H1 (cell line): ENCODE measurements around the gene CDC42EP3. TPM values are rescaled to one million over a fixed set of nuclear protein-coding genes. Genes with fewer than 3 reads are reported as not detected.
A peak's percentile ranks its signal among the peaks of the same experiment; 100 is the strongest.

Experiments used
- CTCF ChIA-PET: fragments of 300-600 bp; sonication (Branson Sonifier 250); formaldehyde crosslinking; loops from one replicate; lab custom pipeline; 2021; ENCODE audit not compliant: partially characterized antibody; lab: Charles Lee
- POLR2A ChIA-PET: fragments of 300-600 bp; sonication (Branson Sonifier 250); formaldehyde crosslinking; loops from one replicate; lab custom pipeline; 2021; ENCODE audit warnings: inconsistent platforms; ENCODE audit not compliant: partially characterized antibody; lab: Charles Lee
- DNase-seq, 2 experiments: peaks; one replicate each; pipeline versions ENCODE4 v3.0.0 to v3.0.0-alpha.2; 2010 to 2022; ENCODE audit warnings: low spot score in 2 of 2, low read depth in 1 of 2, mixed read lengths in 1 of 2
- FAIRE-seq: peaks from 2 replicates; lab custom pipeline; 2011; peaks lifted over from hg19 to GRCh38; lab: Jason Lieb, UNC
- H2AFZ ChIP-seq: 2 replicates; pipeline ENCODE4 v1.8.1; 2012; ENCODE audit warnings: low read length, inconsistent platforms
- H2AK5ac ChIP-seq: 2 replicates; pipeline ENCODE4 v1.6.1; 2013; ENCODE audit warnings: low read depth, low read length
- H2BK120ac ChIP-seq: replicated peaks from 2 replicates; pipeline ENCODE3; 2013; ENCODE audit warnings: low read depth, low read length, inconsistent platforms
- H2BK12ac ChIP-seq: 2 replicates; pipeline ENCODE4 v1.6.1; 2013; ENCODE audit warnings: low read depth, low read length
- H2BK15ac ChIP-seq: 2 replicates; pipeline ENCODE4 v1.6.1; 2013; ENCODE audit warnings: low read length
- H2BK20ac ChIP-seq: 2 replicates; pipeline ENCODE4 v1.6.1; 2013; ENCODE audit warnings: low read length
- H2BK5ac ChIP-seq: 2 replicates; pipeline ENCODE4 v1.6.1; 2013; ENCODE audit warnings: low read depth, low read length
- H3K14ac ChIP-seq: 2 replicates; pipeline ENCODE4 v1.6.1; 2013; ENCODE audit warnings: inconsistent platforms; ENCODE audit not compliant: insufficient read length
- H3K18ac ChIP-seq: 2 replicates; pipeline ENCODE4 v1.6.1; 2013; ENCODE audit warnings: low read length; ENCODE audit errors: extremely low read depth
- H3K23ac ChIP-seq: 2 replicates; pipeline ENCODE4 v1.6.1; 2013; ENCODE audit warnings: inconsistent platforms; ENCODE audit not compliant: insufficient read length
- H3K23me2 ChIP-seq: 2 replicates; pipeline ENCODE4 v1.6.1; 2013; ENCODE audit warnings: low read depth, low read length
- H3K27ac ChIP-seq: 2 replicates; pipeline ENCODE4 v1.6.1; 2011; ENCODE audit warnings: low read depth, low read length, inconsistent platforms
- H3K27me3 ChIP-seq, 4 experiments: replicated peaks in 1 of 4; 1 replicate in 1 of 4; 2 replicates in 3 of 4; pipeline versions ENCODE4 v1.6.1 to v1.8.1; 2011 to 2013; ENCODE audit warnings: low read length in 3 of 4, mild to moderate bottlenecking in 3 of 4, inconsistent platforms in 2 of 4, mixed read lengths in 2 of 4, moderate library complexity in 1 of 4; ENCODE audit not compliant: control insufficient read depth in 3 of 4, insufficient read depth in 3 of 4; ENCODE audit errors: extremely low read depth in 1 of 4
- H3K36me3 ChIP-seq, 4 experiments: 2 replicates each; pipeline versions ENCODE4 v1.6.1 to v1.8.1; 2011 to 2013; ENCODE audit warnings: mild to moderate bottlenecking in 4 of 4, low read length in 3 of 4, moderate library complexity in 2 of 4, control low read depth in 1 of 4, inconsistent platforms in 1 of 4; ENCODE audit not compliant: insufficient read depth in 4 of 4, control insufficient read depth in 2 of 4
- H3K4ac ChIP-seq: replicated peaks from 2 replicates; pipeline ENCODE3; 2013; ENCODE audit warnings: low read length, low read depth, mixed read lengths, inconsistent platforms; ENCODE audit not compliant: insufficient read length
- H3K4me1 ChIP-seq, 4 experiments: replicated peaks in 1 of 4; 1 replicate in 1 of 4; 2 replicates in 3 of 4; pipeline versions ENCODE4 v1.6.1 to v1.8.1; 2011 to 2013; ENCODE audit warnings: low read length in 3 of 4, inconsistent platforms in 2 of 4, mixed read lengths in 1 of 4; ENCODE audit not compliant: insufficient read depth in 4 of 4, control insufficient read depth in 3 of 4
- H3K4me2 ChIP-seq, 2 experiments: 2 replicates each; pipeline versions ENCODE4 v1.6.1 to v1.8.1; 2011 to 2013; ENCODE audit warnings: low read depth in 2 of 2, low read length in 2 of 2, control low read depth in 1 of 2, inconsistent platforms in 1 of 2, mild to moderate bottlenecking in 1 of 2; ENCODE audit not compliant: insufficient read depth in 1 of 2
- H3K4me3 ChIP-seq, 4 experiments: fragments of 200-600, 300-600 bp in 1 of 4; sonication (generic), shearing (Covaris generic), sonication (Bioruptor Twin) in 1 of 4; 2 replicates each; pipeline versions ENCODE4 v1.5.1 to v1.8.1; 2011 to 2016; ENCODE audit warnings: low read length in 4 of 4, low read depth in 3 of 4, control low read depth in 2 of 4, inconsistent platforms in 2 of 4, mild to moderate bottlenecking in 2 of 4, mixed read lengths in 1 of 4, moderate library complexity in 1 of 4; ENCODE audit not compliant: insufficient read depth in 2 of 4; ENCODE audit errors: extremely low read depth in 1 of 4
- H3K56ac ChIP-seq: replicated peaks from 2 replicates; pipeline ENCODE3; 2013; ENCODE audit warnings: low read depth, mild to moderate bottlenecking, mixed read lengths, low read length, inconsistent platforms; ENCODE audit not compliant: insufficient read length
- H3K79me1 ChIP-seq: 2 replicates; pipeline ENCODE4 v1.6.1; 2013; ENCODE audit warnings: low read depth, low read length, control low read depth
- H3K79me2 ChIP-seq, 2 experiments: 2 replicates each; pipeline versions ENCODE4 v1.6.1 to v1.8.1; 2012 to 2013; ENCODE audit warnings: low read length in 2 of 2, mild to moderate bottlenecking in 2 of 2, inconsistent platforms in 1 of 2; ENCODE audit not compliant: insufficient read depth in 2 of 2, control insufficient read depth in 1 of 2
- H3K9ac ChIP-seq, 4 experiments: replicated peaks in 1 of 4; 1 replicate in 1 of 4; 2 replicates in 3 of 4; pipeline versions ENCODE4 v1.6.1 to v1.8.1; 2011 to 2013; ENCODE audit warnings: low read depth in 3 of 4, low read length in 3 of 4, control low read depth in 2 of 4, mild to moderate bottlenecking in 2 of 4, moderate library complexity in 2 of 4, inconsistent platforms in 1 of 4; ENCODE audit errors: extremely low read depth in 1 of 4
- H3K9me3 ChIP-seq, 2 experiments: 2 replicates each; pipeline versions ENCODE4 v1.6.1 to v1.8.1; 2012 to 2013; ENCODE audit warnings: mild to moderate bottlenecking in 2 of 2, moderate library complexity in 2 of 2, control low read depth in 1 of 2, inconsistent platforms in 1 of 2, low read depth in 1 of 2, low read length in 1 of 2, mixed read lengths in 1 of 2; ENCODE audit not compliant: insufficient read depth in 2 of 2
- H4K20me1 ChIP-seq, 2 experiments: replicated peaks in 1 of 2; 2 replicates each; pipeline versions ENCODE3 to v1.8.1; 2011 to 2013; ENCODE audit warnings: inconsistent platforms in 2 of 2, low read length in 2 of 2, mild to moderate bottlenecking in 1 of 2; ENCODE audit not compliant: insufficient read depth in 2 of 2, control insufficient read depth in 1 of 2
- H4K5ac ChIP-seq: 2 replicates; pipeline ENCODE4 v1.6.1; 2013; ENCODE audit warnings: low read length, low read depth, mixed read lengths, inconsistent platforms; ENCODE audit not compliant: insufficient read length
- H4K8ac ChIP-seq: 2 replicates; pipeline ENCODE4 v1.8.0; 2013; ENCODE audit warnings: mild to moderate bottlenecking, moderate library complexity, low read length, inconsistent platforms; ENCODE audit not compliant: insufficient read depth; ENCODE audit errors: extremely low read depth
- H4K91ac ChIP-seq: replicated peaks from 2 replicates; pipeline ENCODE3; 2013; ENCODE audit warnings: low read length, mixed read lengths, inconsistent platforms; ENCODE audit not compliant: insufficient read length
- ASH2L ChIP-seq: fragments of 200-600, 300-600 bp; sonication (generic); IDR thresholded peaks from one replicate; pipeline ENCODE4 v1.7.1; 2017; ENCODE audit warnings: low read length
- CTCF ChIP-seq, 3 experiments: IDR thresholded peaks; 1 replicate in 2 of 3; 2 replicates in 1 of 3; pipeline versions ENCODE4 v1.5.1 to v1.6.1; 2011; ENCODE audit warnings: low read length in 3 of 3, mild to moderate bottlenecking in 3 of 3, inconsistent platforms in 2 of 3, low read depth in 1 of 3, moderate library complexity in 1 of 3; ENCODE audit not compliant: insufficient read depth in 1 of 3; ENCODE audit errors: control extremely low read depth in 1 of 3
- HDAC2 ChIP-seq, 2 experiments: fragments of 300-600 bp in 1 of 2; sonication (generic) in 1 of 2; IDR thresholded peaks; 2 replicates each; pipeline ENCODE4 v1.6.1; 2011 to 2012; ENCODE audit warnings: low read depth in 2 of 2, low read length in 2 of 2, mild to moderate bottlenecking in 2 of 2, moderate library complexity in 2 of 2, borderline replicate concordance in 1 of 2, inconsistent platforms in 1 of 2
- PHF8 ChIP-seq: fragments of 200-600 bp; sonication (generic); conservative IDR thresholded peaks from 2 replicates; pipeline ENCODE4 v1.7.1; 2012; ENCODE audit warnings: low read depth, mild to moderate bottlenecking, inconsistent platforms, low read length, moderate library complexity
- RAD21 ChIP-seq, 2 experiments: IDR thresholded peaks in 1 of 2; conservative IDR thresholded peaks in 1 of 2; 2 replicates each; pipeline ENCODE4 v1.6.1; 2011; ENCODE audit warnings: low read depth in 2 of 2, low read length in 2 of 2, improper control_type of control experiment in 1 of 2, inconsistent platforms in 1 of 2, mild to moderate bottlenecking in 1 of 2, moderate library complexity in 1 of 2
- RBBP5 ChIP-seq: IDR thresholded peaks from 2 replicates; pipeline ENCODE4 v1.7.1; 2012; ENCODE audit warnings: low read depth, mild to moderate bottlenecking, inconsistent platforms, low read length, moderate library complexity, borderline replicate concordance
- WGBS, 2 experiments: shearing (Covaris generic) in 1 of 2; methylation state at CpG; one replicate each; pipeline versions ENCODE4 v1.1.6 to v1.1.7; 2013 to 2015; ENCODE audit warnings: low lambda C conversion rate in 2 of 2, mixed read lengths in 2 of 2, inconsistent platforms in 1 of 2, low coverage in 1 of 2, missing lambda C conversion rate in 1 of 2; ENCODE audit not compliant: insufficient replicate concordance in 2 of 2, insufficient coverage in 1 of 2, insufficient read length in 1 of 2; ENCODE audit errors: extremely low coverage in 1 of 2, missing lambda C conversion rate in 1 of 2; 5-methylcytosine and 5-hydroxymethylcytosine counted together
- polyA plus RNA-seq, 7 experiments: library from polyadenylated mRNA; depleted of rRNA in 3 of 7; stranded (reverse) in 5 of 7; unstranded in 2 of 7; fragments of >200 nt in 5 of 7; fragments of 200-250 nt in 2 of 7; gene quantifications; 1 replicate in 5 of 7; 2 replicates in 1 of 7; 4 replicates in 1 of 7; pipeline versions ENCODE4 v1.2.1 to v1.2.3, GENCODE V29; 2011 to 2013; ENCODE audit warnings: missing spikeins in 2 of 7, mixed read lengths in 2 of 7
- total RNA-seq: library from RNA; stranded (reverse); fragmentation: NEBNext Ultra II Directional; extraction: Animal tissue kit (Norgen Biotek cat#: 25700); gene quantifications from 2 replicates; pipeline ENCODE4 v1.2.1, GENCODE V29; 2021

The CDC42EP3 gene
- total and polyA plus RNA-seq, 2 of the 8 experiments (the other 6 are each of a cell fraction or from before 2014, with no cell fraction given), result 18.4 to 24.7 TPM

- Histone ChIP-seq H3K14ac (no peak overlapping the region), H3K9ac (no peak overlapping the region), H4K20me1 (no peaks in the 10 kb centered on the region), H3K79me2 (no peaks in the 10 kb centered on the region), H3K4me1 (no peaks in the 10 kb centered on the region), H2BK120ac (no peak overlapping the region), H4K8ac (no peak overlapping the region), H4K5ac (no peak overlapping the region), H3K9me3 (no peaks in the 10 kb centered on the region), H3K23me2 (no peaks in the 10 kb centered on the region), H3K23ac (no peak overlapping the region), H3K56ac (no peak overlapping the region), H3K4me3 (no peak overlapping the region), H2BK20ac (no peak overlapping the region), H3K4ac (no peak overlapping the region), H3K36me3 (0 out of 8 replicates have a peak, but pooled peaks cover 0 to 2% (median 0%) of the 10 kb centered on the region in 4 experiments), H3K18ac (no peak overlapping the region), H2AK5ac (no peak overlapping the region), H3K27me3 (no peaks in the 10 kb centered on the region)
- CTCF ChIA-PET, result interaction anchor here (1.0 to 1.7 kb wide), 2 partner anchors 9 to 222 kb away, joined by 4 to 7 read pairs; no protein-coding TSS in a partner anchor
- POLR2A ChIA-PET, result interaction anchor here (1.0 to 1.1 kb wide), 2 partner anchors 12 to 62 kb away, joined by 3 read pairs; no protein-coding TSS in a partner anchor
- DNase-seq, result no peak
- no peak for FAIRE-seq
- 83% methylated on average over 5 of the region's 5 CpGs; no CpG with 5 or more reads in 1 of the 2 experiments for WGBS, 2 experiments
- TF ChIP-seq ASH2L, result no peak
- peak in 1 of 3 experiments; percentile 10; a peak in 1 of 4 replicates for TF ChIP-seq CTCF (IDR thresholded peaks at IDR 0.05; ENCODE audit: control extremely low read depth in 1 of 3, insufficient read depth in 1 of 3, low read depth in 1 of 3, low read length in 3 of 3)
- no peak for TF ChIP-seq RBBP5
- TF ChIP-seq PHF8, result no peak
- peak; percentile 13 to 40; a peak in 2 of 4 replicates for TF ChIP-seq RAD21 (IDR thresholded peaks at IDR 0.05 in 1 of 2, conservative IDR thresholded peaks at IDR 0.05 in 1 of 2; ENCODE audit: low read depth in 2 of 2, low read length in 2 of 2)
- TF ChIP-seq HDAC2 (IDR thresholded peaks at IDR 0.05; ENCODE audit: borderline replicate concordance in 1 of 2, low read depth in 2 of 2, low read length in 2 of 2), result no peak
- TF ChIP-seq, all 59 proteins: peak for 2
- no peak overlapping the region for H2BK5ac ChIP-seq
- H2AFZ ChIP-seq, result no peak overlapping the region
- no peak overlapping the region for H3K4me2 ChIP-seq
- H2BK12ac ChIP-seq, result no peak overlapping the region
- no peak overlapping the region for H3K27ac ChIP-seq
- no peak overlapping the region for H2BK15ac ChIP-seq
- no peak overlapping the region for H4K91ac ChIP-seq
- H3K79me1 ChIP-seq, result no peaks in the 10 kb centered on the region
These were observed 34.1 kb downstream of the CDC42EP3 start for GRCh38 chr2:37637190-37637860.
